GM15510 (cell line): ENCODE data around the gene SNRNP48.

Source experiments
- POLR2A ChIP-seq: IDR thresholded peaks from 3 replicates; pipeline ENCODE4 v1.6.1; 2011; ENCODE audit warnings: borderline replicate concordance; ENCODE audit not compliant: insufficient read length; ENCODE audit errors: extremely low read depth

SNRNP48 gene

DNA sequence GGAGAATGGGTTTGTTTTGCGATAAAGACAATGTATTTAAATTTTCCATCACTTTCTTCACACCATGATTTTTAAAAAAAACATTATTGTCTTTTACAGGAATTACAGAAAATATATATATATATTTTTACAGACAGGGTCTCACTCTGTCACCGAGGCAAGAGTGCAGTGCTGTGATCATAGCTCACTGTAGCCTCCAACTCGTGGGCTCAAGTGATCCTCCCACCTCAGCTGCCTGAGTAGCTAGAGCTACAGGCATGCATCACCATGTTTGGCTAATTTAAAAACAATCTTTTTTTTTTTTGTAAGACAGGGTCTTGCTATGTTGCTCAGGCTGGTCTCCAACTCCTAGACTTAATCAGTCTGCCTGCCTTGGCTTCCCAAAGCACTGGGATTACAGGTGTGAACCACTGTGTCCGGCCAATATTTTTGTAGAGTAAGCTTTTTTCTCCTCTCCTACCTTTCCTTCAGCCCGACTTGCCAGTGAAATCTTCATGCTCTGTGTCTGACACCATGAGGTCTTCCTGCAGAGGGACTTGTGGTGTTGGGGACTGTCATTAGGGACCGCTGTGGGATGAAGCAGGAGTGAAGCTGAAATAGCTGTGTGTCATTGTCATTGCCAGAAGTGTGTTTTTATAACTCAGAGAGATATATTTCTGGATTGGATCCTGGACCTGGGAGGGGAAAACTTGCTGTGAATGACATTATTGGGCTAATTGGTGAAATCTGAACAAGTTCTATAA is 35.3 kb upstream of the SNRNP48 start:
- TF ChIP-seq POLR2A = no peak

GRCh38 chr6:7555671-7556070 is 34.3 kb upstream of the SNRNP48 start:
- no peak for TF ChIP-seq POLR2A

DNA sequence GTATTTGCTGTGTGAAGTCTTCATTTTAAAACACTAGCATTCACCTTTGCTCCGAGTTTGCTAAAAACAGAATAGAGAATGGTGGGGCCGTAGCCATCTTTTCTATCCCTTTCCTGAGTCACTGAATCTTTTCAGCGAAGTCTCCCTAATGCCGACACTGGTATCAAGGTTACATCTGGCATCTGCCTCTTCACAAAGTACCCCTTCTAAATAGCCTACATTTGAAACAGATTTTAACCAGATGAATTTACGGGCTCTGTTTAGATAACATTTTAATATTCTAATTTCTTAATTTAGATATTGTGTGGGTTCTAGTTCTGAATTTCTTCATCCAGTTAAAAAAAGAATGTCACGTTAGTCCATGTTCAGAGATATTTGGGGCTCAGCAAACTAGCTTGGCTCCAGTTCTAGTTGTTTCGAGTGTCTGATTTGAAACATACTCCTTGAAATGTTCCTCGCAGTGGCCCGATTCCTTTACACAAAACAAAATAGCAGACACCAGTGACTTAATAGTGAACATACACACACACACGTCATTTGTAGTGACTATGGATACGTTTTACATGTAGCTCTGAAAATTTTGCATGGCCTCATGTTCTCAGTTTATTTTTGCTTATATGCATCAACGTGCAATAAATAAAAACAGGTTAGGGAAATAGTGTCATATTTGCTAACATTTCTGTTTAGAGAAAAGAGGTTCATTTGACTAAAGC is 33.4 kb upstream of the SNRNP48 start:
- no peak for TF ChIP-seq POLR2A

DNA sequence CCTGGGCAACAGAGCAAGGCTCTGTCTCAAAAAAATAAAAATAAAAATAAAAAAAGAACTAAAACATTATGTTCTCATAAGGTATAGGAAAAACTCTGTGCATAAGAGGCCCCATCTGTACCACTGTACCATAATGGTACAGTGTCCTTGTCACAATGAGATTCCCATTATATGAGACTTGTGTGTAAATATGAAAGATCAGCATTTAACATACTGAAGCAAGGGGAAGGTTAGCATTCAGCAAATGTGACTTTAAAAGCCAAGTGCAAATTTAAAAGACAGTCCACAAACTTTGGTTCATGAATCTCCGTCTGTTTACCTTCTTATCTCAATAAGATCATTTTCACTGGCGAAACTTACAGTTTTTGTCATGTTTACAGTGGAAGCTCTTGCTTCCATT is 32.3 kb upstream of the SNRNP48 start:
- TF ChIP-seq POLR2A = no peak

GRCh38 chr6:7558781-7559180 is 31.2 kb upstream of the SNRNP48 start:
- no peak for TF ChIP-seq POLR2A

- no peak for TF ChIP-seq POLR2A
These were observed 30.8 kb upstream of the SNRNP48 start for GRCh38 chr6:7559196-7559595.

DNA sequence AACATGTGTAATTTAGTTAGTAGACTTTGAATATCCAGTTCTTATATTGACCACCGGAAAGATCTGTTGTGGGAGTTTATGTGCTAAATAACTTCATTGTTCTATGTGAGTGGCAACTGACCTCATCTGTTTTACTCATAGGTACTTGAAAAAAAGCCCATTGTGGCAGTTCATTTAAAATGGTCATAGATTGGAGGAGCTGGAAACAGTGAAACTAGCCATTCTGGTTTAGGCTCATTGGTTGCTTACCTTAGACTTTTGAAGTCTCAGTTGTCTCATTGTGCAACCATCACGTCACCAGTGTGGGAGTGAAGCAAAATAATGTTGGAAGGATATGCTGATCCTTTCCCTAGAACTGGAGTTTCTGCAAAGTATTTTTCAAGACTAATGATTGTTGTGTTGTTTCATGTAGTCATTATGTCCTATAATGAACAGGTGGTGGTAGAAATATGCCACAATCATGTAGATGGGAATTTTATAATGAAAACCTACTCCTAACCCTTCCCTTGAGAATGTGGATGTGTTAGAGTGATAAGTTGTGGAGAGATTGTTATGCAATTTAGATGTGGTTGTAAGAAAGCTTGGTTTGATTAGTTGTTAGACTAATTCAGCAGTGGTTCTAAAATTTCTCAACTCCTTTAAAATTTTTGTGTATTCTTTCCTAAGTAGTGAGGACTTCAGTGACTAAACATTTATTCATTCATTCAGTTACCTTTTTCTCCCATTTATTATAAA is 30.2 kb upstream of the SNRNP48 start:
- TF ChIP-seq POLR2A = no peak

- no peak for TF ChIP-seq POLR2A
These were observed 28.6 kb upstream of the SNRNP48 start for GRCh38 chr6:7561153-7561964.

GRCh38 chr6:7562769-7563168 is 27.2 kb upstream of the SNRNP48 start:
- no peak for TF ChIP-seq POLR2A

DNA sequence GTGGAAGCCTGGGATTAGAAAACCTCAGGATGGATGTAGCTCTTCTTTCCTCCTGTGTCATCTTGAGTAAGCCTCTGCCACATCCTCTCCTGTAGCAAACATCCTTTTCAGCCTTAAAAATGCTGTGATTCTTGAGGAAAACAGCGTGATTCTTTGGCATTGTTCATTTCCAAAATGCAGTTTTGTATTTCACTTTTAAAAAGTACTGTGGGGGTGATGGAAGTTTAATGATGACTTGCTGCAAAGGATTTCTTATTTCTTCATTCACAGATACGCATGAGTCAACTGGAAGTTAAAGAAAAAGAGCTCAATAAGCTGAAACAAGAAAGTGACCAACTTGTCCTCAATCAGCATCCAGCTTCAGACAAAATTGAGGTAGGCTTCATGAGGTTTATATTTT is 23.9 kb upstream of the SNRNP48 start:
- TF ChIP-seq POLR2A = no peak

DNA sequence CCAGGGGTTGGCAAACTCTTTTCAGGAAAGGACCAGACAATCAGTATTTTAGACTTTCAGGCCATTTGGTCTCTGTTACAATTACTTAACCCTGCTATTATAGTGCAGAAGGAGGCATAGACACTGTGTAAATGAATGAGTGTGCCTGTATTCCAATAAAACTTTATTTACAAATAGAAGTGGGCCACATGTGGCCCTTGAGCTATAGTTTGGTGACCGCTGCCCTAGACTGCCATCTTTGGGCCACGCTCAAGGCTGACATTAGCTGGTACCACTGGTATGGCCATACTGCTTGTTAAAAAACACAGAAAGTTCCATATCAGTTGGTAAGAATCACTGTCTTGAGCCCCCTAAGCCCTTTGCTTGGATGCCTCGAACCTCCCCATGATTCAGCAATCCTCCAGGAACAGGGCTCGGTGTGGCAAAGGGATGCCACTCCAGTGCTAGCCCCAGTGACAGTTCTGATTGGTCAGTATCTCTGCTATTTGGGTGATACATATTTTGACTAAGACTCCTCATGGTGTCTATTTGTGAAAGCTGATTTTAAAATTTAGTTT is 23.3 kb upstream of the SNRNP48 start:
- no peak for TF ChIP-seq POLR2A

DNA sequence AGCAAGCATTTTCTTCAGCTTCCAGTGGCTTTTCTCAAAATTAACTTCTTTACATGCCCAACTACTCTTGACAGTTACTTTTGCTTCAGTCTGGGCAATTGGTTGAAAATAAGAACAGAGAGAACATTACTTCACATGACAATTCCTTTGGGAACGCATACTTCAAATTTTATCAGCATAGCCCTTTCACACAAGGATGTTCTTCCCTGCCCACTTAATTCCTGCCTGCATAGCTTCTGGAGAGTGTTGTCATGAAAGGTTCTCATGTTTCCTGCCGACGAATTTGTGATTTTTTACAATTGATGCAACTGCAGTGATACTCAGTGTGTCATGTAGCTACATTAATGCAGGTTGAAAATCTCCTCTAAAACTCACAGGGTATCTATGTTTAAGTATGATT is 22.0 kb upstream of the SNRNP48 start:
- TF ChIP-seq POLR2A = no peak

DNA sequence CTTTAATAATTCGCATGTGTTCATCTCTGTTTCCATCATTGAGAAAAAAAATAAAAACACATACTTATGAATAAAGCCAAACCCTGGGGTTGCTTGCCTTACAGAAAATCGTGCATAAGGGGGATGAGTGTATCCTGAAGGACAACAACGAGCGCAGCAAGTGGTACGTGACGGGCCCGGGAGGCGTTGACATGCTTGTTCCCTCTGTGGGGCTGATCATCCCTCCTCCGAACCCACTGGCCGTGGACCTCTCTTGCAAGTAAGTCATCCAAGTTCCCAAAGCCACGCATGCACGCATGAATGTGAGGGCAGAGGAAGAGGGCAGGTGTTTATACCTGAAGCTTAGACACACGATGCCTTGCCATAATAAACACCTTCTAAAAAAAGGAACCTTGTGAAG is 20.9 kb upstream of the SNRNP48 start:
- TF ChIP-seq POLR2A = no peak

DNA sequence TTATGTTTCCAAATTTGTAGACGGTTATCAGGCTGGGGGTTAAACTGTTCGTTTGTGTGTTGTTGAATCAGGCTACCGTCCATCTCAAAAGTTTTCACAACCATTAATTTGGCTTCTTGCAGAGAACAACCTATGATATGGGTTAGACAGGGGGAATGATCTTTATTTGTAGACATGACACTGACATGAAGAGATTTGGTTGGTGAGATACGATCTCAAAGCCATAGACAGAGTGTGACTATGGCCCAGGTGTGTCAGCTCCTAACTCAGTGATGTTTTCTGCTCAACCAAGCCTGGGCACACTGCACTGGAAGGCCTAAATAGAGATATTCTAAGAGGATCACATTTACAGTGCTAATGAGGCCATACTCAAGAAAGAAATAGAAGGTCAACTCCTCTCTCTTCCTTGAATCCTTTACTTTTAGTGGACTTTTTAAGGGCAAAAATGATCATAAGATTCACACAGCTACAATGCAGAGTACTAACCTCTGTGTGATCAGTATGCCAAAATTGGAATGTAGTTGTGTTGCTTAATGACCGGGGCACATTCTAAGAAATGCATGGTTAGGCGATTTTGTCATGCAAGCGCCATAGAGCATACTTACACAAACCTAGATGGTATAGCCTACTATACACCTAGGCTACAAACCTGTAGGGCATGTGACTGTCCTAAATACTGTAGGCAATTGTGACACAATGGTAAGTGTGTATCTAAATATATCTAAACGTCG is 17.6 kb upstream of the SNRNP48 start:
- no peak for TF ChIP-seq POLR2A
